ENCODE results near the gene MEGF6. TPM values are rescaled to one million over a fixed set of nuclear protein-coding genes. Genes with fewer than 3 reads are reported as not detected.

MEGF6 gene
- total RNA-seq, 2 donors from 2014 or later = 83.0 to 103 TPM

DNA sequence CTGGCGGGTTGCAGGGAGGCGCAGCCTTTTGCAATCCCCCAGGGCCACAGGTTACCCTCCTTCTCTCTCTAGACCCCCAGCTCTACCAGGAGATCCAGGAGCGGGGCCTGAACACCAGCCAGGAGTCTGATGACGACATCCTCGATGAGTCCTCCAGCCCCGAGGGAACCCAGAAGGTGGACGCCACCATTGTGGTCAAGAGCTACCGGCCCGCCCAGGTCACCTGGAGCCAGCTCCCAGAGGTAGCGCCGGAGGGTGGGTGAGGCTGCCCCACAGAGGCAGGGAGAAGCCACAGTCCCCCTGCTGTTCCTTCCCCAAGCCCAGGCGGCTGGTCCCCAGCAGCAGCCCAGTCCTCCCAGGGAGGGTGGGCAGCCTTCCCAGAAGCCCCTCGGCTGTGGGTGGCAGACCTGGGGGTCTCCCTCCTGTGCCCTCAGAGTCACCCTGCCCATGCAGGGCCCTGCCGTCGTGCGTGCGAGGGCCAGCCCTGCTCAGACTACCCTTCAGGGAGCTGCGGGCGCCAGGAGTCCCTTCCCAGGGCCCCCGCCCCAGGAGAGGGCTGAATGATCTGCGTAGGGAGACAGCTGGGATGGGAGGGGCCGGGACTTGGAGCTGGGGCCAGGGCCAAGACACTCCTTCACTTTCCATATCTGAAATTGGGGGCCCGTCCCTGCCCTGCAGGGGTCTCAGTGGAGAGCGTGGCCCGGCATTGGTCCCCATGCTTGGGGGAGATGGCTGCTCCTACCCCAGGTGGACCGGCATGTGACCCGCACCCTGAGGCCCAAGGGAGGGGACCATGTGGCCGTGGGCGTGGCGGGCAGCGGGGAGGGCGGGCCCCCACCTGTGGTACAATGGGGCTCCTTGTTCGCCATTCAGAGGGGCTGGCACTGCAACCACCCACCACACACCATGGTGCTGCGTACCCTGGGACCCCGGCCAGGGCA is 143.9 kb downstream of the MEGF6 start:
- peaks cover 19% of the 10 kb centered on the region for H3K36me3 Mint-ChIP-seq (ENCODE audit: low read depth)
- H3K4me3 ChIP-seq (ENCODE audit: low read length) = no peak overlapping the region
- peaks cover 8% of the 10 kb centered on the region for H3K4me1 ChIP-seq (ENCODE audit: control insufficient read depth, insufficient read depth, low read length)
- peaks cover 7% of the 10 kb centered on the region for H3K4me1 Mint-ChIP-seq
- TF ChIP-seq, protein P1, sequence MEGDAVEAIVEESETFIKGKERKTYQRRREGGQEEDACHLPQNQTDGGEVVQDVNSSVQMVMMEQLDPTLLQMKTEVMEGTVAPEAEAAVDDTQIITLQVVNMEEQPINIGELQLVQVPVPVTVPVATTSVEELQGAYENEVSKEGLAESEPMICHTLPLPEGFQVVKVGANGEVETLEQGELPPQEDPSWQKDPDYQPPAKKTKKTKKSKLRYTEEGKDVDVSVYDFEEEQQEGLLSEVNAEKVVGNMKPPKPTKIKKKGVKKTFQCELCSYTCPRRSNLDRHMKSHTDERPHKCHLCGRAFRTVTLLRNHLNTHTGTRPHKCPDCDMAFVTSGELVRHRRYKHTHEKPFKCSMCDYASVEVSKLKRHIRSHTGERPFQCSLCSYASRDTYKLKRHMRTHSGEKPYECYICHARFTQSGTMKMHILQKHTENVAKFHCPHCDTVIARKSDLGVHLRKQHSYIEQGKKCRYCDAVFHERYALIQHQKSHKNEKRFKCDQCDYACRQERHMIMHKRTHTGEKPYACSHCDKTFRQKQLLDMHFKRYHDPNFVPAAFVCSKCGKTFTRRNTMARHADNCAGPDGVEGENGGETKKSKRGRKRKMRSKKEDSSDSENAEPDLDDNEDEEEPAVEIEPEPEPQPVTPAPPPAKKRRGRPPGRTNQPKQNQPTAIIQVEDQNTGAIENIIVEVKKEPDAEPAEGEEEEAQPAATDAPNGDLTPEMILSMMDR (conservative IDR thresholded peaks at IDR 0.05) = no peak
- H3K9ac ChIP-seq (ENCODE audit: extremely low read depth, low read length, poor library complexity, severe bottlenecking) = no peak overlapping the region
- H3K9me3 Mint-ChIP-seq = no peaks in the 10 kb centered on the region
- H3K27ac ChIP-seq (ENCODE audit: low read depth, low read length) = no peak overlapping the region
- no peak for DNase-seq
- no peaks in the 10 kb centered on the region for H3K27me3 ChIP-seq (ENCODE audit: control insufficient read depth, insufficient read depth, low read length, poor library complexity, severe bottlenecking)
- H3K4me3 Mint-ChIP-seq = no peak overlapping the region
- H3K9me3 ChIP-seq (ENCODE audit: control insufficient read depth, low read length) = no peaks in the 10 kb centered on the region
- WGBS, 2 experiments (ENCODE audit: insufficient coverage in 1 of 2, insufficient read length in 1 of 2) = 93 to 98% methylated on average over 21 to 35 of the region's 35 CpGs
- H3K27ac Mint-ChIP-seq = no peak overlapping the region
- no peaks in the 10 kb centered on the region for H3K27me3 Mint-ChIP-seq (ENCODE audit: insufficient read depth)
- H3K36me3 ChIP-seq (ENCODE audit: control insufficient read depth, insufficient read depth, low read length) = peaks cover 20% of the 10 kb centered on the region

DNA sequence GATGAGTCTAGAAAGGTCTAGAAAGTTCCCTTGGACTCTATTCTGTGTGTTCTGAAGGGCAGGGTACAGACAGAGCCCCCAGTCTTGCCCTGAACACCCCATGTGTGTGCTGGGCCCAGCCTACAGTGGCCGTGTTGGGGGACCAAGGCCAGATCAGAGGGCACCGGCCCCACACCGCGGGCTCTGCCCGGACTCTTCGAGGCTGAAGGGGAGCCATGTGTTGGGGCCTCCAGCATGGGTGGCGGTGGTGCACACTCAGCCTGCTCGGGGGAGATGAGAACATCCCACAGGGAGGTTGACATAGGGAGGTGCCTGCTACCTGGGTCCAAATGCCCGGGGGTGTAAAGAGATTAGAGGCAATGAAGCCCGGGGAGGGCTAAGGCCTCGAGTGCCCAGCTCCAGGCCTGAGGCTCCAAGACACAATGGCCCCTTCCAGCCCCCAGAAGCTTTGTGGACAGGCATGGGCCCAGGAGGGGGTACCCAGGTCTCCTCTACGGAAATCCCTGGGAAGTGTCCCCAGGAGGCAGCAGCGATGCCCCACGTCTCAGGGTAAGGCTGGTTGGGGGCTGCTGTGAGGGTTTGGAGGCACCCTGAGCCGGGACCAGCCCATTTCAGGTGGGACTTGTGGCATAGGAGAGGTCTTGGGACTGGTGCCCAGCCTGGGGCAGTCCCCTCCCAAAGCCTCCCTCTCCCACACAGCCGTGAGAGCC is 144.8 kb downstream of the MEGF6 start:
- peaks cover 7% of the 10 kb centered on the region for H3K4me1 Mint-ChIP-seq
- peaks cover 17% of the 10 kb centered on the region for H3K36me3 Mint-ChIP-seq (ENCODE audit: low read depth)
- TF ChIP-seq, protein P1 (conservative IDR thresholded peaks at IDR 0.05) = no peak
- no peaks in the 10 kb centered on the region for H3K27me3 ChIP-seq (ENCODE audit: control insufficient read depth, insufficient read depth, low read length, poor library complexity, severe bottlenecking)
- no peak overlapping the region for H3K4me3 Mint-ChIP-seq
- H3K4me3 ChIP-seq (ENCODE audit: low read length) = no peak overlapping the region
- H3K9ac ChIP-seq (ENCODE audit: extremely low read depth, low read length, poor library complexity, severe bottlenecking) = no peak overlapping the region
- H3K27ac ChIP-seq (ENCODE audit: low read depth, low read length) = no peak overlapping the region
- 91 to 93% methylated on average over 6 to 16 of the region's 16 CpGs for WGBS, 2 experiments (ENCODE audit: insufficient coverage in 1 of 2, insufficient read length in 1 of 2)
- peaks cover 4% of the 10 kb centered on the region for H3K4me1 ChIP-seq (ENCODE audit: control insufficient read depth, insufficient read depth, low read length)
- H3K9me3 ChIP-seq (ENCODE audit: control insufficient read depth, low read length) = no peaks in the 10 kb centered on the region
- no peak for DNase-seq
- no peaks in the 10 kb centered on the region for H3K9me3 Mint-ChIP-seq
- H3K36me3 ChIP-seq (ENCODE audit: control insufficient read depth, insufficient read depth, low read length) = peaks cover 18% of the 10 kb centered on the region
- H3K27ac Mint-ChIP-seq = no peak overlapping the region
- H3K27me3 Mint-ChIP-seq (ENCODE audit: insufficient read depth) = peaks cover 1% of the 10 kb centered on the region

DNA sequence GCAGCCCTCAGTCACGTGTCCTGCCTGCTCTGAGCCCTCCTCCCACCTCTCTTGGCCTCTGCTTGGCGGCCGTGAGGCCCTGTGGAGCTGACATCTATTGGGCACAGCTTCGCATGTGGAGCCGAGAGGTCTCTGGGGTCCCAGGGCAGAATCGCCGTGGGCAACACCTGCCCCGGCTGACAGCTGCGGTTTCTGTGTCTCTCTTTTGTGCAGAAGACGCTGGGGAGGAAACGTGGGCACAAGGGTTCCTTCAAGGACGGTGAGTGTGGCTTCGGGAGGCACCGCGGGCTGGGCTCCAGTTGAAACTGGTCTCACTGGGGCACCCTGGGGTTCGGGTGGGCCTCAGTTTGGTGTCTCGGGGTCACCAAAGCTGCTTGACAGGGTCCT is 145.4 kb downstream of the MEGF6 start:
- no peak overlapping the region for H3K27ac Mint-ChIP-seq
- DNase-seq = no peak
- peaks cover 6% of the 10 kb centered on the region for H3K4me1 Mint-ChIP-seq
- H3K36me3 Mint-ChIP-seq (ENCODE audit: low read depth) = peaks cover 23% of the 10 kb centered on the region
- Histone ChIP-seq H3K27ac (ENCODE audit: low read depth, low read length) (peak overlapping the region; percentile 29), H3K9ac (ENCODE audit: extremely low read depth, low read length, poor library complexity, severe bottlenecking) (no peak overlapping the region), H3K4me1 (ENCODE audit: control insufficient read depth, insufficient read depth, low read length) (peaks cover under 1% of the 10 kb centered on the region), H3K36me3 (ENCODE audit: control insufficient read depth, insufficient read depth, low read length) (peaks cover 23% of the 10 kb centered on the region), H3K4me3 (ENCODE audit: low read length) (no peak overlapping the region), H3K9me3 (ENCODE audit: control insufficient read depth, low read length) (no peaks in the 10 kb centered on the region), H3K27me3 (ENCODE audit: control insufficient read depth, insufficient read depth, low read length, poor library complexity, severe bottlenecking) (no peaks in the 10 kb centered on the region)
- H3K27me3 Mint-ChIP-seq (ENCODE audit: insufficient read depth) = peaks cover 1% of the 10 kb centered on the region
- TF ChIP-seq, protein P1 (conservative IDR thresholded peaks at IDR 0.05) = no peak
- no peaks in the 10 kb centered on the region for H3K9me3 Mint-ChIP-seq
- no peak overlapping the region for H3K4me3 Mint-ChIP-seq
- 90 to 95% methylated on average over 11 to 17 of the region's 17 CpGs for WGBS, 2 experiments (ENCODE audit: insufficient coverage in 1 of 2, insufficient read length in 1 of 2)
